Measurements from ENCODE around the gene TBC1D16. TPM values are rescaled to one million over a fixed set of nuclear protein-coding genes. Genes with fewer than 3 reads are reported as not detected.

Gene TBC1D16
- total and polyA plus RNA-seq, 10 of the 15 experiments (the other 5 are each of a cell fraction or from before 2014, with no cell fraction given) = 0.01 to 0.13 (median 0.06) TPM; not detected in 3

DNA sequence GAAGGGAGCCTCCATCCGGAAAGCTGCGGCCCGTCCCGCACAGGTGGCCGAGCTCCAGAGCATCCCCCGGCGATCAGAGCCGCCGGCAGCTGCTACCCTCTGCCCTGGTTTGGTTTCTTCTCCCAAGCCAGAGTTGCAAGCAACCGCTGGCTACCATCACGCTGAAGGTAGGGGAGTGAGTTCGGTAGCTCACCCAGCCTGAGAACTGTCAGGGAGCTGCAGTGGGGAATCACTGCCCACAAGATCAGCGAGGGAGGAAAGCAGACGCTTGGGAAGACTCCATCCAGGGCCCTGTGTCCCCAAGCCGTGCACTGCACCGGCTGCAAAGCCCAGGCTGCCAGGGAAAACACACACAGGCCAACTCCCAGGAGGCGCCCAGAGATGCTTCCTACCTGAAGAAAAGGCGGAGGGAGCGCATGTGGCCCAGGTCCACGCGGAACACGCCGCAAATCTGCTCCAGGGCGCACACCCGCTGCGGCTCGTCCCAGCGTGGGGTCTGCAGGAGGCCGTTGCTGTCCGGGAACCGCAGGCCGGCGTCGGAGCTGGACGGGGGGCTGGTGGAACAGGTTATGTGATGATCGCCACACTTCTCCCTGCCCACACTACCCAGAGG is 83.3 kb downstream of the TBC1D16 start:
- ChIA-PET RAD21 (ENCODE audit: unreplicated experiment) (no interaction called here), CTCF (interaction anchor here (1.6 kb wide), 1 partner anchor 18 kb away, joined by 7 read pairs; no protein-coding TSS in a partner anchor), SMC1A (ENCODE audit: uncharacterized antibody, unreplicated experiment) (no interaction called here), POLR2A (no interaction called here)
- Histone ChIP-seq H3K27me3 (replicated peaks in 1 of 2; ENCODE audit: control insufficient read depth in 2 of 2, insufficient read depth in 2 of 2, low read length in 1 of 2) (peaks cover 0 to 1% of the 10 kb centered on the region in 2 experiments; a peak in 1 of 4 replicates), H3K4me3 (no peak overlapping the region), H3K4me1 (ENCODE audit: control insufficient read depth, insufficient read depth, low read length) (no peaks in the 10 kb centered on the region), H3K9ac (ENCODE audit: control insufficient read depth, insufficient read depth, low read length) (no peak overlapping the region), H3K4me2 (ENCODE audit: control insufficient read depth, insufficient read depth) (no peak overlapping the region), H3K79me2 (ENCODE audit: control insufficient read depth, insufficient read depth, low read length) (no peaks in the 10 kb centered on the region), H3K36me3 (ENCODE audit: control insufficient read depth in 2 of 2, insufficient read depth in 2 of 2, low read length in 1 of 2) (no peaks in the 10 kb centered on the region), H3K9me3 (replicated peaks; ENCODE audit: control insufficient read depth, insufficient read depth, low read length) (no peaks in the 10 kb centered on the region), H2AFZ (ENCODE audit: control insufficient read depth, low read depth, low read length) (no peak overlapping the region), H4K20me1 (ENCODE audit: control insufficient read depth, insufficient read depth) (no peaks in the 10 kb centered on the region), H3K27ac (ENCODE audit: control insufficient read depth, insufficient read depth) (no peak overlapping the region)
- 70% methylated on average over 35 of the region's 36 CpGs for WGBS (ENCODE audit: insufficient coverage, insufficient replicate concordance, low lambda C conversion rate, missing lambda C conversion rate)
- TF ChIP-seq SIX5 (IDR thresholded peaks at IDR 0.05; ENCODE audit: low read depth, low read length, severe bottlenecking) (no peak), ZNF217 (IDR thresholded peaks at IDR 0.05) (no peak), ZNF24 (IDR thresholded peaks at IDR 0.05) (no peak), SKIL (IDR thresholded peaks at IDR 0.05; ENCODE audit: low read depth, poor library complexity, severe bottlenecking) (no peak), PBX3 (IDR thresholded peaks at IDR 0.05; ENCODE audit: insufficient replicate concordance, low read depth, low read length) (no peak), NFXL1 (IDR thresholded peaks at IDR 0.05; ENCODE audit: borderline replicate concordance) (no peak)
- TF ChIP-seq, protein P1, sequence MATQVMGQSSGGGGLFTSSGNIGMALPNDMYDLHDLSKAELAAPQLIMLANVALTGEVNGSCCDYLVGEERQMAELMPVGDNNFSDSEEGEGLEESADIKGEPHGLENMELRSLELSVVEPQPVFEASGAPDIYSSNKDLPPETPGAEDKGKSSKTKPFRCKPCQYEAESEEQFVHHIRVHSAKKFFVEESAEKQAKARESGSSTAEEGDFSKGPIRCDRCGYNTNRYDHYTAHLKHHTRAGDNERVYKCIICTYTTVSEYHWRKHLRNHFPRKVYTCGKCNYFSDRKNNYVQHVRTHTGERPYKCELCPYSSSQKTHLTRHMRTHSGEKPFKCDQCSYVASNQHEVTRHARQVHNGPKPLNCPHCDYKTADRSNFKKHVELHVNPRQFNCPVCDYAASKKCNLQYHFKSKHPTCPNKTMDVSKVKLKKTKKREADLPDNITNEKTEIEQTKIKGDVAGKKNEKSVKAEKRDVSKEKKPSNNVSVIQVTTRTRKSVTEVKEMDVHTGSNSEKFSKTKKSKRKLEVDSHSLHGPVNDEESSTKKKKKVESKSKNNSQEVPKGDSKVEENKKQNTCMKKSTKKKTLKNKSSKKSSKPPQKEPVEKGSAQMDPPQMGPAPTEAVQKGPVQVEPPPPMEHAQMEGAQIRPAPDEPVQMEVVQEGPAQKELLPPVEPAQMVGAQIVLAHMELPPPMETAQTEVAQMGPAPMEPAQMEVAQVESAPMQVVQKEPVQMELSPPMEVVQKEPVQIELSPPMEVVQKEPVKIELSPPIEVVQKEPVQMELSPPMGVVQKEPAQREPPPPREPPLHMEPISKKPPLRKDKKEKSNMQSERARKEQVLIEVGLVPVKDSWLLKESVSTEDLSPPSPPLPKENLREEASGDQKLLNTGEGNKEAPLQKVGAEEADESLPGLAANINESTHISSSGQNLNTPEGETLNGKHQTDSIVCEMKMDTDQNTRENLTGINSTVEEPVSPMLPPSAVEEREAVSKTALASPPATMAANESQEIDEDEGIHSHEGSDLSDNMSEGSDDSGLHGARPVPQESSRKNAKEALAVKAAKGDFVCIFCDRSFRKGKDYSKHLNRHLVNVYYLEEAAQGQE (IDR thresholded peaks at IDR 0.05; ENCODE audit: low read depth, low read length) = no peak
- in situ Hi-C loops (cut with MboI) (no loop called here), intact Hi-C loops (cut with micrococcal nuclease; ENCODE audit: unreplicated experiment) (no loop called here)
- no TSS peak for BruUV-seq (replicated peaks)
- DNase-seq (ENCODE audit: low read depth, low spot score) = no peak
- ATAC-seq = no peak
- no peak for FAIRE-seq

Data from GM12878 (cell line).